Activated CD4-positive, alpha-beta T cell treated with anti-CD3 and anti-CD28 coated beads for 1 hour (primary cell): ENCODE data around the gene SPRED3.
"Not testable (repeated sequence)": the region's sequence is repeated elsewhere in the genome, so short reads cannot be mapped to it uniquely, and the experiment has no call there.

ENCODE experiments used
- DNase-seq: peaks from one replicate; pipeline ENCODE4 v3.0.0-alpha.2; 2020

Gene SPRED3

GRCh38 chr19:38388349-38389100 is at the start of gene SPRED3:
SPRED3 (plus strand) TSS chr19:38388697; CDS start chr19:38390303, 1,606 bp downstream.
- no peak for DNase-seq

DNA sequence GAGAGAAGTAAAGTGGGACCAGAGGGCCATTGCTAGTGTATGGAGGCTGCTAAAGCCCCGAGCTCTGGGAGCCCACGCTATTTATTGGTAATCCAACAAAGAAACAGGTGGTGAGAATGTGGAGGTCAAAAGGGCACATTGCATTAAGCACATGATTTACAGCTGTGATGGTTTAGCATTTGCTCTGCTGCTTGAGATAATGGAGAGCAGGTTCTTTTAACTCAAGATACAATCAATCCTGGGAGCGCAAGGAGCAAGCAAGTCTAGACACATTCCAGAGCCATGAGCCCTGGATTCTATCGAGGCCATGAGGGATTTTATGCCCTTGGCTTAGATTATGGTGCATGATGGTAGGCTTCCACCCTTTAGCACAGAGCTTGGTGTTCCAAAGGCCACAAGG is 49.5 kb upstream of the SPRED3 start:
- not testable (repeated sequence) for DNase-seq

- no peak for DNase-seq
These were observed 47.6 kb upstream of the SPRED3 start for GRCh38 chr19:38340927-38341326.

GRCh38 chr19:38346837-38347236 is 41.7 kb upstream of the SPRED3 start:
- DNase-seq, result no peak

- DNase-seq, result no peak
These were observed 37.6 kb upstream of the SPRED3 start for GRCh38 chr19:38350883-38351282.

DNA sequence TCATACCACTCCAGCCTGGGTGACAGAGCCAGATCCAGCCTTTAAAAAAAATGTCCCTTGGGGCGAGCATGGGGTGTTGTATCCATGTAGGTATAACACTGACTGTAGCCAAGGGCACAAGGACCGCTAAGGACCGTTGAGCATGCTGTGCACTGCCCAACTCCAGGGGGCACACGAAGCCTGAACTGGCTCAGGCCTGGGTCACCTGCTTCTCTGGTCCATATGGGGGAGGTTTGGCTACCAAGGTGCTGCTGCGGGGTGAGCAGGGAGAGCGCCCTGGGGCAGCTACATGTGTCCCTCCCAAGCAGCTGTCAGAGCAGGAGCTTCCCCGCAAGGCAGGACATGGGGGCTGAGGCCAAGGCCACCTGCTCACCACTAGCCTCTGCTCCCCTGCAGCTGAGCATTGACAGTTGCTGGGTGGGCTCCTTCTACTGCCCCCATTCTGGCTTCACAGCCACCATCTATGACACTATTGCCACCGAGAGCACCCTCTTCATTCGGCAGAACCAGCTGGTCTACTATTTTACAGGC is 36.6 kb upstream of the SPRED3 start:
- DNase-seq, result no peak

GRCh38 chr19:38352611-38353010 is 35.9 kb upstream of the SPRED3 start:
- DNase-seq, result no peak

DNA sequence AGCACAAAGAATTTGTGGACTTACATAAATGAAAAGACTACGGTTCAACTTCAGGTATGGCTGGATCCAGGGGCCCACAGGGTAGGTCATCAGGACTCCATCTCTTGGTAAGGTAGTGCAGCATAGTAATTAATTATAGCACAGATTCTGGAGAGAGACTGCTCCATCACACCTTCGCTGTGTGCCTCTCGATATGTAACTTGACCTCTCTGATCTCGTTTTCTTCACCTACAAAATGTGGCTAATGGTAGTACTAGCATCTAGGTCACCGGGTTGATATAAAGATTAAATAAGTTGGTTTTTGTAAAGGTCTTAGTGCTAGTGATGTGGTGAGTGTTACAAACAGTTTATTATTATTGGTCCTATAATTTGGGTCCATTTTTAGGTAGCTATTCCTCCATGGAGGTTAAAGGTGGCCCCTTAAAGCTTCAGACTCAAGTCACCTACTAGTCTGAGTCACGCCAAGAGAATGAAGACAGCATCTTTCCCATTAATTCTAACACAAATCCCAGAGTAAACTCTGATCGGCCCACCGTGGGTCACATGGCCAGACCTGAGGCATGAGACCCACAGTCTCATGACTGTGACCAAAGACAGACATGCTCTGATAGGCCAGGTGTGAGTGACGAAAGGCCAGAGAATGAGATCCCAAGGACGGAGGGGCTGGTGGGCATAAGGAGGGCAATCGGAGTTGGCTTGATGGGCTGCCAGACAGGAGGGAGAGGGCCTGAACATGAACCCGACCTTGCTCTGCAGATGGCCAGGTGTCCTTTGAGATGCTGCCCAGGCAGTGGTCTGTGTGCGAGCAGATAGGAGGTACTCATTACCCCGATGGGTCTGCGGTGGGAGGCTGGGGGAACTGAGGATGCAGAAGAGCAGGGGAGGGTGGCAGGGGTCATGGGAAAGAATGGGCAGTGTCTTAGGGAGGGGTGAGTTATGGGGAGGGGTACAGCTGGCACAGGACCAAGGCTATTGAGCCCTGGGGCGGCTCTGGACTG is 32.5 kb upstream of the SPRED3 start:
- no peak for DNase-seq

DNA sequence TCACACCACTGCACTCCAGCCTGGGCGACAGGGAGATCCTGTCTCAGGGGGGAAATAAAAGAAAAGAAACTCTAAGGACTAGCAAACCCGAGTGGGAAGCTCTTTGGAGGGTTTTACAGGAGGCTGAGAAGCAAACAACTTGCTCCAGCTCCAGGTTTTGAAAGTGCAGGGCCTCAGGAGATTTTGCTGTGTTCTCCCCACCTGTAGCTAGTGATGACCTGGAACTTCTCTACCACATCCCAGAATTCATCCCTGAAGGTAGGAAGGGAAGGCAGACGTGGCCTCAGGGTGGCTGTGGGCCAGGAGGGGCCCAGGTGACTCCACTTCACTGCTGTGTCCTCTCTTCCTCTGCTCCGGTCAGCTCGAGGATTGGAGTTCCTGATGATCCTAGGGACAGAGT is 30.4 kb upstream of the SPRED3 start:
- no peak for DNase-seq

DNA sequence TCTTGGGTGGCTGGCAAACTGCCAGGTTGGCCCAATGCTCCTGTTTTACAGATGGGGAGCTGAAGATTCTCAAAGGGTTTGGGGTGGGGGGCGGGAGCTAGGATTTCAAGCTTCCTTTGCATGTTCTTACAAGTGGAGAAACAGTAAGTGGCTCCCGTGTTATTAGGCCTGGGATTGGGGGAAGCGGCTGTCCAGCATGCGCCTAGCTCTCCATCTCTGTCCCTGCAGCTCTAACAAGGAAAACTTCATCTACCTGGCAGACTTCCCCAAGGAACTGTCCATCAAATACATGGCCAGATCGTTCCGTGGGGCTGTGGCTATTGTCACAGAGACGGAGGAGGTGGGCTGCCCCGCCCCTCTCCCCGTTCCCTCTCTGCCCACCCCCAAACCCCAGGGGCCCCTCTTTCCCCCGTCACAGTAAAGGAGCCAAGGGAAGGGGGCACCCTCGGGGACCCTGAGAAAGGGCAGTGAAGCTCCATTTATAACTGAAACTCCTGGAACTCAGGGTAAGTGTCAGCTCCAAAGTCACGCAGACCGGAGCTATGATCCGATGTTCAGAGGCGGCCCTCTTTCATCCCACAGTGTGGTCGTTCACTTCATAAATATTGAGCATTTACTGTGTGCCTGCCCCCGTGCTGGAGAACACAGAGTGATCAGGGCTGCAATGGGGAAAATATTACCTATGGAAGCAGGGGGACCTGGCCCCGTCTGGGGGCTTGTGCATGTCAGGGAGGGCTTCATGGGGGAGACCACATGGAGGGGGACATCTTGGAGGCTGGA is 29.1 kb upstream of the SPRED3 start:
- no peak for DNase-seq

DNA sequence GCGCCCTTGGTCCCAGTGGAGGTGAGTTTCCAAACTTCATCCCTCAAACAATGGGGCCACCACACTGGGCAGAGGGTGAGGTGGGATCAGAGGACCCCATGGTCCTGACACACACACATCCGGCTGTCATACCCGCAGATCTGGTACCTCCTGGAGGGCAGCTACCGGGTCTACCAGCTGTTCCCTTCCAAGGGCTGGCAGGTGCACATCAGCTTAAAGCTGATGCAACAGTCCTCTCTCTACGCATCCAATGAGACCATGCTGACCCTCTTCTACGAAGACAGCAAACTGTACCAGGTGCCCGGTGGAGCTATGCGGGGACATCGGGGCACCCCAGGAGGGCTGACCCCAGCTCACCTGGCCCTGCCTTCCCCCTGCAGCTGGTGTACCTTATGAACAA is 28.1 kb upstream of the SPRED3 start:
- no peak for DNase-seq

GRCh38 chr19:38360839-38361631 is 27.5 kb upstream of the SPRED3 start:
- DNase-seq, result no peak

- DNase-seq, result peak; percentile 28
These were observed 26.8 kb upstream of the SPRED3 start for GRCh38 chr19:38361633-38362075.

GRCh38 chr19:38362076-38362945 is 26.2 kb upstream of the SPRED3 start:
- DNase-seq, result peak; percentile 37

- DNase-seq, result not testable (repeated sequence)
These were observed 25.4 kb upstream of the SPRED3 start for GRCh38 chr19:38362946-38363688.

- no peak for DNase-seq
These were observed 21.5 kb upstream of the SPRED3 start for GRCh38 chr19:38367041-38367440.

- no peak for DNase-seq
These were observed 18.9 kb upstream of the SPRED3 start for GRCh38 chr19:38369584-38369983.

GRCh38 chr19:38370299-38370698 is 18.2 kb upstream of the SPRED3 start:
- no peak for DNase-seq

GRCh38 chr19:38371081-38371480 is 17.4 kb upstream of the SPRED3 start:
- no peak for DNase-seq

DNA sequence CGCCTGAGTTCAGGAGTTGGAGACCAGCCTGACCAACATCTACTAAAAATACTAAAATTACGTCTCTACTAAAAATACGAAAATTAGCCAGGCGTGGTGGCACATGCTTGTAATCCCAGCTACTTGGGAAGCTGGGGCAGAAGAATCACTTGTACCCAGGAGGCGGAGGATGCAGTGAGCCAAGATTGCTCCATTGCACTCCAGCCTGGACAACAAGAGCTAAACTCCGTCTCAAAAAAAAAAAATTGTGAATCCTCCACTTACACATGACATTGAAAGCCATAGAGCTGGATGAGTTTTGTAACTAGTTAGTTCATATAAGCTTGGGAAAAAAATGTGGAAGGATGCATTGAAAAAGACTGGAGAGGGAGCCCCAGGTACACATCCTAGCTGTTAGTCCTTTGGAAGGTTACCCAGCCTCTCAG is 14.6 kb upstream of the SPRED3 start:
- DNase-seq, result no peak
